A204.1 (cell line): Measurements from ENCODE around the gene TRIM51G.
"Not testable (repeated sequence)": the region's sequence is repeated elsewhere in the genome, so short reads cannot be mapped to it uniquely, and the experiment has no call there.

Source experiments
- FAIRE-seq: peaks from 2 replicates; lab custom pipeline; 2012; peaks lifted over from hg19 to GRCh38; lab: Jason Lieb, UNC

Gene TRIM51G

GRCh38 chr11:48983785-48984184 is at the start of gene TRIM51G:
Gene TRIM51G, minus strand, starts transcription at chr11:48983885. Its CDS starts 2,190 bp downstream, at chr11:48981695.
- not testable (repeated sequence) for FAIRE-seq

GRCh38 chr11:49028523-49028922 is 44.8 kb upstream of the TRIM51G start, which contains the start of gene TRIM49B:
Gene TRIM49B, plus strand, starts transcription at chr11:49028823. Its CDS starts 2,777 bp downstream, at chr11:49031600.
- FAIRE-seq = not testable (repeated sequence)

GRCh38 chr11:48968592-48968991 is 15.1 kb downstream of the TRIM51G start:
- FAIRE-seq = not testable (repeated sequence)

- not testable (repeated sequence) for FAIRE-seq
Observed at GRCh38 chr11:48955315-48956049, 28.2 kb downstream of the TRIM51G start.

- not testable (repeated sequence) for FAIRE-seq
Observed at GRCh38 chr11:48945796-48946195, 37.9 kb downstream of the TRIM51G start.
